Activated gamma-delta T cell treated with anti-CD3 and anti-CD28 coated beads, Interleukin-2, amount 50 U/mL, for 16 hours (primary cell): ENCODE data around the gene TPPP3.
"Not testable (repeated sequence)": the region's sequence is repeated elsewhere in the genome, so short reads cannot be mapped to it uniquely, and the experiment has no call there.

Experiments
- DNase-seq: peaks from one replicate; pipeline ENCODE4 v3.0.0-alpha.2; 2020; ENCODE audit warnings: low read depth

Gene TPPP3

GRCh38 chr16:67389911-67390815 lies 3.1 kb downstream of the TPPP3 start:
- DNase-seq = no peak

- no peak for DNase-seq
Observed at GRCh38 chr16:67388591-67388990, 4.7 kb downstream of the TPPP3 start.

- DNase-seq = no peak
Observed at GRCh38 chr16:67388191-67388590, 5.1 kb downstream of the TPPP3 start.

- no peak for DNase-seq
Observed at GRCh38 chr16:67387479-67388079, 5.7 kb downstream of the TPPP3 start.

- DNase-seq = no peak
Observed at GRCh38 chr16:67386861-67387455, 6.3 kb downstream of the TPPP3 start.

GRCh38 chr16:67384778-67385510 lies 8.4 kb downstream of the TPPP3 start:
- DNase-seq = no peak

GRCh38 chr16:67383284-67383683 lies 10.0 kb downstream of the TPPP3 start:
- DNase-seq = no peak

GRCh38 chr16:67378642-67379041 lies 14.7 kb downstream of the TPPP3 start:
- no peak for DNase-seq

- DNase-seq = not testable (repeated sequence)
Observed at GRCh38 chr16:67376012-67376411, 17.3 kb downstream of the TPPP3 start.

GRCh38 chr16:67372664-67373063 lies 20.6 kb downstream of the TPPP3 start:
- DNase-seq = no peak

- no peak for DNase-seq
Observed at GRCh38 chr16:67370661-67371060, 22.6 kb downstream of the TPPP3 start.

- no peak for DNase-seq
Observed at GRCh38 chr16:67364600-67365235, 28.6 kb downstream of the TPPP3 start.

- DNase-seq = no peak
Observed at GRCh38 chr16:67361038-67361437, 32.3 kb downstream of the TPPP3 start.

GRCh38 chr16:67359540-67360269 lies 33.6 kb downstream of the TPPP3 start:
- DNase-seq = not testable (repeated sequence)

- DNase-seq = no peak
Observed at GRCh38 chr16:67357561-67357960, 35.7 kb downstream of the TPPP3 start.

GRCh38 chr16:67356396-67356795 lies 36.9 kb downstream of the TPPP3 start:
- DNase-seq = no peak

GRCh38 chr16:67352463-67352862 lies 40.8 kb downstream of the TPPP3 start:
- DNase-seq = not testable (repeated sequence)

- DNase-seq = no peak
Observed at GRCh38 chr16:67350324-67350723, 43.0 kb downstream of the TPPP3 start.

GRCh38 chr16:67349172-67349571 lies 44.1 kb downstream of the TPPP3 start:
- no peak for DNase-seq

GRCh38 chr16:67346341-67346740 lies 47.0 kb downstream of the TPPP3 start:
- DNase-seq = no peak

GRCh38 chr16:67345401-67345800 lies 47.9 kb downstream of the TPPP3 start:
- no peak for DNase-seq
